HG02884 (cell line): ENCODE results near the gene RBBP8NL.

Experiments
- ATAC-seq: cut with Tn5 transposase; IDR thresholded peaks from one replicate; pipeline ENCODE4 v1.9.1; 2021; ENCODE audit warnings: mild to moderate bottlenecking, moderate library complexity; ENCODE audit not compliant: unreplicated experiment

Gene RBBP8NL

DNA sequence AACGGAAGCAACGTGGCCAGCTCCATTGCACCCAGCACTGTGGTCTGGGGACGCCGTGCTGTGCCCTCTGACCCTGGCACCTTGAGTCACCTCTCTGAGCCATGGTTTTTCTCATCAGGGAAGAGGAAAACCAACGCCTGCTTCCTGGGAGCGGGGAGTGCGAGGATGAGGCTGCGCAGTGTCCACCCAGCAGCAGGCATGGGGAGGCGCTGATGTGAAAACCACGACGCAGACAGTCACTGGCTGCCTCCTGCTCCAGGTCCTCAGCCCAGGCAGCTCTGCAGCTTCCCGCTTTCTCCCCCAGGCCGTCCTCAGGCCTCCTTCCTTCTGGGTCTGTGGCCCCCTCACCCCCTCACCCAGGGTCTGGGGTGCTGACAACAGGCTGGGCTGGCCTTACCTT is 34.5 kb upstream of the RBBP8NL start:
- no peak for ATAC-seq

DNA sequence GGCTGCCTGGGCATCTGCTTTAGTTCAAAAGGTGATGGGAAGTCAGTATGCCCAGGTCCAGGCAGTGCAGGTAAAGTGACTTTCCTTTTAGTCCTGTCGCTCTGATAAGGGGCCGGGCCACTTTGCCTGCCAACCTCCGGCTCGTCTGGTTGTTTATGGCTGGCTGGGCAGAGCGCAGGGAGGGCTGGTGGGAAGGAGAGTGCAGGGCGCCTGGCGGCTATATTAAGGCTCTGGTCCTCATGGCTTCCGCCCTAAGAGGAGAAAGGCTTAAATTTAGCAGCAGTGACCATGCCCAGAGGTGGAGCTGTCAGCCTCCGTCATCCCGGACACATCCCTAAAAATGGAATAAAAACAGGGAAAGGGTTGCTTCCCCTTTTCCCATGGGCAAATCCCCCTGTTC is 33.8 kb upstream of the RBBP8NL start:
- no peak for ATAC-seq

DNA sequence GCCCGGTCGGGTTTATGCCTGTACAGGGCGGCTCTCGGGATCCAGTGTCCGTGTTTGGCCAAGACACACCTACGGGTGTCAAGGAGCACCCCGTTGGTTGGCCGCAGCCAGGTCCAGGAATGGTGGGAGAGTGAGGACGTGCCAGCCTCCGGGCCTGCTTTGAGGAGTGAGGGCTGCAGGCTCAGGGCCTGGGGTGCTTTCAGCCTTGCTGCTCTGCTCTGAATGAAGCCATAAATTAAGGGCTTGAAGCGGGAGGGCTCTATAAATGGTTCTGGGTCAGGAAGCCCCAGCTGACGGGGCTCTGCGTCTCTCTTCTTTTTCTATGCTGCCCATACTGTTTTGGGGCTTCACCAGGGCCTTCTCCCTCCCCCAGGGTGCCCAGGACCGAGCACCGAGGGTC is 33.3 kb upstream of the RBBP8NL start:
- ATAC-seq = no peak

- no peak for ATAC-seq
Observed at GRCh38 chr20:62459488-62459887, 32.1 kb upstream of the RBBP8NL start.

- no peak for ATAC-seq
Observed at GRCh38 chr20:62458275-62459251, 31.2 kb upstream of the RBBP8NL start.

- ATAC-seq = no peak
Observed at GRCh38 chr20:62457831-62458230, 30.5 kb upstream of the RBBP8NL start.

- no peak for ATAC-seq
Observed at GRCh38 chr20:62457098-62457497, 29.8 kb upstream of the RBBP8NL start.

- ATAC-seq = no peak
Observed at GRCh38 chr20:62455929-62456328, 28.6 kb upstream of the RBBP8NL start.

DNA sequence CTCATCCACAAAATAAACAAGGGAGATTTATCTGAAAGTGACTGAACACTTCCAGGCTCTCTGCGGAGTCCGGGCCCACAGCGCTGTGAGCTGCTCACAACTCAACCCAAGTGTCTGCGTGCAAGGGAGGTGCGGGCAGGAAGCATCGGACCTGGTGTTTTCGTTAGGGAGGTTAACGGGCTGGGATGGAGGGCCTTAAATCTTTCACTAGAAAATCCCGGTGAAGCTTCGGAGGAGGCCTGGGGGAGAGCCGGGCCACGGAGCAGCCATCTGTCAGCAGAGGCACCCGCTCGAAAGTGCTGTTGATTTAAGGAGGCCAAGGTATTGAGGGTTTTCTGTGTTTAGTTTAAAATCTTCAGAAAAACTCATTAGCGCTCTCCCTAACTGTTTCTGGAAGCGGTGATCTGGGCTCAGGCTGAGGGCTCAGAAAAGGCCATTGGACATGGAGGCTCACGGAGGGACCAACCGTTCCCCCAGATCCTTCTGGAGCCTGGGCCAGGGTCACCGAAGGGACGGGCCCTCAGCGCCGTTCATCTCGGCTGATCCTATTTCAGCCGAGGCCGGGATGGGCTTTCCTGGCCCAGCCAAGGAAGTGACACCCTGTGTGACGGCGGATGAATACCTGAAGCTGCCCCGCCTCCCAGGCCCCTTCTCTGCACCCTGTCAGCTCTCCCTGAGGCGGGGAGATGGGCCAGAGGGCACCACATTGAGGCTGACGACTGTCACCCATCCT is 27.7 kb upstream of the RBBP8NL start:
- no peak for ATAC-seq

DNA sequence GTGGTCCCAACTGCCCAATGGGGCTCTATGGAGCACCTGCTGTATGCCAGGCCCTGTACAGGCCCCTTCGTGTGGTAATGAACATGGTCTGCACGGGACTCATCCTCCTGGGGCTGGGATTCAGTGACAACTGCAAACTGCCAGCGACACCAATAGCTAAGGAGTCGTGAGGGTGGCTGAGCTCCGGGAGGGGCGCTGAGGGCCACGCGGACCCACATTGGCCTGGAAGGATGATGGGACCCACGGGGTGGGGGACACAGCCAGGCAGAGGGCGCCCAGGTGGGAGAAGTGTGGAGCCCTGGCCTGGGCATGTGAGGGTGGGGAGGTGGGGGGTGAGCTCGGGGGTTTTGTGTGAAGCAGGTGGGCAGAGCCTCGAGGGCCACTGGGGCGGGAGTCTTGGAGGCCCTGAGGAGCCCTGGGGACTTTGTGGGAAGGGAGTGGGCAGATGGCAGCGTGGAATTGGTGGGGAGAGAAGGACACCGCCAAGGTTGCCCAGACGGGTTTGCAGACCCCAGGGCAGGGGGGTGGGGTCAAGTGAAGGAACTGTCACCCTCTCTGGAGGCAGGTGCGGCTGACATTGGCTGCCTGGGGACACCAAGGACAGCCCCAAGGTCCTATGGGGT is 26.0 kb upstream of the RBBP8NL start:
- no peak for ATAC-seq

DNA sequence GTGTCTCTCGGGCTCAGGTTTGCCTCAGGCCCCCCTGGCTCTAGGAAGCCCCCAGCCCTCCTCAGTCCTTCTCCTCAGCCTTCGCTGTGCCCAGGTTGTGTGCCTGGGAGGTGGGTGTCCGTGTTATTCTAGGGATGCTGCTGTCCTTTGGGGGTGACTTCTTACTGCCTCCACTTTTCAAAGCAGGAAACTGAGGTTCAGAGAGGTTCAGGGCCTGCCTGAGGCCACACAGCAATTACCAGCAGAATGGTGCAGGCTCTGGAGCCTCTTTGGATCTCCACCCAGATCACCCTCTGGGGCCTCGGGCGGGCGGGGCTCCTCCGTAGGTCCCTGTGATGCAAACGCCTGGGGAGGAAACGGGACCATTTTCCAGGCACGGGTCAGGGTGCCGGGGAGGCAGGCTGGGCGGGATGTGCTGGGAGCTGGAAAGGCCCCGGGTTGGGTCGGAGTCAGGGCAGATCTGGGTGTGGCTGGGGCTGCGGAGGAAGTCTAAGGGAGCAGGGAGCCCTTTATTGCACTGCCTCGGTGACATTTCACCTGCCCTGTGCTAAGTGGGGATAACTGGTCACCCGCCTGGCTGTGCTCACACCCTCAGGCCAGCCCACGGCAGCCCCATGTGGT is 25.2 kb upstream of the RBBP8NL start:
- ATAC-seq = no peak

DNA sequence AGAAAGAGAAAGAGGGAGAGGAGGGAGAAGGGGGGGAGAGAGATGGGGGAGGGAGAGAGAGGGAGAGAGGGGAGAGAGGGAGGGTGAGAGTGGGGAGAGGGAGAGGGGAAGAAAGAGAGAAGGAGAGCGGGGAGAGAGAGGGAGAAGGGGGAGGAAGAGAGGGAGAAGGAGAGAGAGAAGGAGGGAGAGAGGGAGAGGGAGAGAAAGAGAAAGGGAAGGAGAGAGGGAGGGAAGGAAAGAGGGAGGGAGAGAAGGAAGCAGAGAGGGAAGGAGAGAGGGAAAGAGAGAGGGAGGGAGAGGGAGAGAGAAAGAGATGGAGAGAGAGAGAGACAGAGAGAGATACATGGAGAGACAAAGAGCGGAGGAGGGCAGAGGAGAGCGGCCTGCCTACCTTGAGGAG is 24.6 kb upstream of the RBBP8NL start:
- ATAC-seq = no peak

GRCh38 chr20:62451156-62451767 is 23.9 kb upstream of the RBBP8NL start:
- ATAC-seq = no peak

- ATAC-seq = no peak
Observed at GRCh38 chr20:62449951-62450691, 22.8 kb upstream of the RBBP8NL start.

GRCh38 chr20:62448788-62449187 is 21.4 kb upstream of the RBBP8NL start:
- no peak for ATAC-seq

DNA sequence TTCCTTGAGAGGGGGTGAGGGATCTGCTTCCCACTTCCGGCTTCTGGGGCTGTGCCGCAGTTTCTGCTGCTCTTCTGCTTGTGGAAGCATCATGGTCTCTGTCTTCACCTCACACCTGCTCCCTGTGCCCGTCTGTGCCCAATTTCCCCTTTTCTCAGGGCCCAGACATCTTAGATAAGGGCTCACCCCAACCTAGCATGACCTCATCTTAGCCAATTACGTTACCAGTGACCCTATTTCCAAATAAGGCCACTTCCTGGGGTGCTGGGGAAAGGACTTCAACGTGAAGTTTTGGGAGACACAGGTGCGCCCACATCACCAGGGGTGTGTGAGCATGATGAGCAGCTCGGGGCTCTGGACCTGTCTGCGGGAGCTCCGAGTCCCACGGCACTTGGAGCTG is 20.7 kb upstream of the RBBP8NL start:
- no peak for ATAC-seq

GRCh38 chr20:62446888-62447869 is 19.8 kb upstream of the RBBP8NL start:
- ATAC-seq = no peak

DNA sequence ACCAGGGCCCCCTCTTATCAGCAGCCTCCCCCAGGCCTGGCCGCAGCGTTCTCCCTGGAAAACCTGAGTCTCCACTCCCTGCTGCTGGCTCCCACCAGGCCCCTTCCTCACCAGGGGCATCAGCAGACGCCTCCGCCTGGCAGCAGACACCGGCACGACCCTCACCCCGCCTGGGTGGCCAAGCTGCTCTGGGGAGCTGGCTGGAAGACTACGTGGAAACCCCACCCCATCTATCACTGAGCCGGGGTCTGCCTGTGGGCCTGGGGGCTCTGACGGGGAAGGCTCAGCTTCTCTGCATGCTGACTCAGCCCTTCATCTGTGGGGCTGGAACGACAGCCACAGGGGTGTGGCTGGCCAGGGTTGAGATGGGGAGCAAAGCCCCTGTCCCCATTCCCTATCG is 19.1 kb upstream of the RBBP8NL start:
- no peak for ATAC-seq
